Effector memory CD4-positive, alpha-beta T cell (primary cell): Measurements from ENCODE around the gene SERINC1.
"Not testable (repeated sequence)": the region's sequence is repeated elsewhere in the genome, so short reads cannot be mapped to it uniquely, and the experiment has no call there.

Experiments used
- DNase-seq, 3 donors: peaks; one replicate each; pipeline ENCODE4 v3.0.0-alpha.2; 2020
- H3K27ac ChIP-seq: 2 replicates; pipeline ENCODE4 v1.7.0; 2013; ENCODE audit warnings: mild to moderate bottlenecking, low read length, moderate library complexity; ENCODE audit not compliant: insufficient read depth, poor library complexity, severe bottlenecking
- H3K27me3 ChIP-seq: replicated peaks from 2 replicates; pipeline ENCODE4 v1.7.0; 2013; ENCODE audit warnings: mild to moderate bottlenecking, low read length; ENCODE audit not compliant: insufficient read depth, control insufficient read depth, poor library complexity, severe bottlenecking
- H3K36me3 ChIP-seq: 2 replicates; pipeline ENCODE4 v1.7.0; 2013; ENCODE audit warnings: mild to moderate bottlenecking, low read length, moderate library complexity; ENCODE audit not compliant: control insufficient read depth, insufficient read depth
- H3K4me1 ChIP-seq: 2 replicates; pipeline ENCODE4 v1.7.0; 2013; ENCODE audit warnings: low read length, mild to moderate bottlenecking; ENCODE audit not compliant: control insufficient read depth, insufficient read depth, poor library complexity, severe bottlenecking
- H3K4me3 ChIP-seq: 2 replicates; pipeline ENCODE4 v1.7.0; 2013; ENCODE audit warnings: low read length, low read depth, mild to moderate bottlenecking; ENCODE audit not compliant: insufficient read depth, poor library complexity, severe bottlenecking
- H3K9me3 ChIP-seq: 2 replicates; pipeline ENCODE4 v1.7.0; 2013; ENCODE audit warnings: mild to moderate bottlenecking, low read length, moderate library complexity; ENCODE audit not compliant: control insufficient read depth

SERINC1 gene

GRCh38 chr6:122482750-122483080, 11.1 kb upstream of the SERINC1 start:
- DNase-seq: no peak
- no peaks in the 10 kb centered on the region for H3K4me1 ChIP-seq

GRCh38 chr6:122476131-122476530, 4.5 kb upstream of the SERINC1 start:
- Histone ChIP-seq H3K36me3 (peaks cover 4% of the 10 kb centered on the region), H3K4me1 (no peaks in the 10 kb centered on the region), H3K27ac (no peak overlapping the region), H3K9me3 (no peaks in the 10 kb centered on the region), H3K4me3 (no peak overlapping the region), H3K27me3 (no peaks in the 10 kb centered on the region)
- DNase-seq: no peak

More at GRCh38 chr6:122482750-122483080, 11.1 kb upstream of the SERINC1 start:
- H3K9me3 ChIP-seq: no peaks in the 10 kb centered on the region
- no peak overlapping the region for H3K27ac ChIP-seq
- no peaks in the 10 kb centered on the region for H3K27me3 ChIP-seq
- no peaks in the 10 kb centered on the region for H3K36me3 ChIP-seq
- H3K4me3 ChIP-seq: no peak overlapping the region

GRCh38 chr6:122472022-122472340, 374 bp upstream of the SERINC1 start:
- peaks cover 4% of the 10 kb centered on the region for H3K36me3 ChIP-seq
- H3K4me1 ChIP-seq: peaks cover 10% of the 10 kb centered on the region
- peak overlapping the region; percentile 100 for H3K27ac ChIP-seq
- no peak for DNase-seq
- H3K27me3 ChIP-seq: no peaks in the 10 kb centered on the region
- no peaks in the 10 kb centered on the region for H3K9me3 ChIP-seq
- H3K4me3 ChIP-seq: peak overlapping the region; percentile 100

- Histone ChIP-seq H3K9me3 (no peaks in the 10 kb centered on the region), H3K36me3 (peaks cover 17% of the 10 kb centered on the region), H3K27me3 (no peaks in the 10 kb centered on the region), H3K4me3 (no peak overlapping the region), H3K27ac (no peak overlapping the region), H3K4me1 (peaks cover 27% of the 10 kb centered on the region)
- DNase-seq: no peak
These were observed 9.7 kb downstream of the SERINC1 start for GRCh38 chr6:122461885-122462284.

GRCh38 chr6:122459865-122460416, 11.7 kb downstream of the SERINC1 start:
- not testable (repeated sequence) for H3K27me3 ChIP-seq, H3K4me3 ChIP-seq, H3K9me3 ChIP-seq, H3K27ac ChIP-seq, DNase-seq
- Histone ChIP-seq H3K36me3 (peaks cover 22% of the 10 kb centered on the region), H3K4me1 (peaks cover 14% of the 10 kb centered on the region)

GRCh38 chr6:122459240-122459639, 12.4 kb downstream of the SERINC1 start:
- H3K4me1 ChIP-seq: peaks cover 14% of the 10 kb centered on the region
- H3K27ac ChIP-seq: no peak overlapping the region

GRCh38 chr6:122458087-122458486, 13.5 kb downstream of the SERINC1 start:
- no peak for DNase-seq
- Histone ChIP-seq H3K9me3 (no peaks in the 10 kb centered on the region), H3K36me3 (peaks cover 34% of the 10 kb centered on the region), H3K4me1 (peaks cover 5% of the 10 kb centered on the region), H3K27ac (no peak overlapping the region), H3K27me3 (no peaks in the 10 kb centered on the region), H3K4me3 (no peak overlapping the region)

More at GRCh38 chr6:122459240-122459639, 12.4 kb downstream of the SERINC1 start:
- Histone ChIP-seq H3K4me3 (no peak overlapping the region), H3K9me3 (no peaks in the 10 kb centered on the region), H3K36me3 (peaks cover 24% of the 10 kb centered on the region), H3K27me3 (no peaks in the 10 kb centered on the region)
- DNase-seq: no peak

- not testable (repeated sequence) for H3K9me3 ChIP-seq, H3K27ac ChIP-seq, DNase-seq, H3K27me3 ChIP-seq, H3K4me1 ChIP-seq, H3K4me3 ChIP-seq
- H3K36me3 ChIP-seq: peaks cover 53% of the 10 kb centered on the region
These were observed 16.5 kb downstream of the SERINC1 start for GRCh38 chr6:122455116-122455515.

GRCh38 chr6:122454673-122455072, 16.9 kb downstream of the SERINC1 start:
- Histone ChIP-seq H3K4me3 (no peak overlapping the region), H3K9me3 (no peaks in the 10 kb centered on the region), H3K27me3 (no peaks in the 10 kb centered on the region), H3K27ac (no peak overlapping the region), H3K36me3 (peaks cover 58% of the 10 kb centered on the region), H3K4me1 (no peaks in the 10 kb centered on the region)
- DNase-seq: no peak

GRCh38 chr6:122452509-122452908, 19.1 kb downstream of the SERINC1 start:
- Histone ChIP-seq H3K36me3 (peaks cover 70% of the 10 kb centered on the region), H3K27me3 (no peaks in the 10 kb centered on the region), H3K27ac (no peak overlapping the region), H3K4me3 (no peak overlapping the region), H3K4me1 (no peaks in the 10 kb centered on the region), H3K9me3 (no peaks in the 10 kb centered on the region)
- no peak for DNase-seq

- peaks cover 77% of the 10 kb centered on the region for H3K36me3 ChIP-seq
- H3K4me1 ChIP-seq: no peaks in the 10 kb centered on the region
- DNase-seq: no peak
- no peak overlapping the region for H3K4me3 ChIP-seq
- H3K9me3 ChIP-seq: no peaks in the 10 kb centered on the region
- no peaks in the 10 kb centered on the region for H3K27me3 ChIP-seq
- no peak overlapping the region for H3K27ac ChIP-seq
These were observed 22.5 kb downstream of the SERINC1 start for GRCh38 chr6:122449069-122449468.
